Endodermal cell (in vitro differentiated cells): ENCODE measurements around the gene CDC25B. TPM values are rescaled to one million over a fixed set of nuclear protein-coding genes. Genes with fewer than 3 reads are reported as not detected.
A peak's percentile ranks its signal among the peaks of the same experiment; 100 is the strongest.

Experiments
- DNase-seq: peaks from one replicate; pipeline ENCODE4 v3.0.0-alpha.2; 2017
- H3K27ac ChIP-seq: 2 replicates; pipeline ENCODE4 v1.5.1; 2013; ENCODE audit warnings: mild to moderate bottlenecking, low read depth, low read length, moderate library complexity
- H3K27me3 ChIP-seq: 2 replicates; pipeline ENCODE4 v1.6.1; 2013; ENCODE audit warnings: mild to moderate bottlenecking, low read length, moderate library complexity; ENCODE audit not compliant: insufficient read depth, control insufficient read depth, poor library complexity, severe bottlenecking
- H3K36me3 ChIP-seq: 2 replicates; pipeline ENCODE4 v1.7.0; 2013; ENCODE audit warnings: mild to moderate bottlenecking, low read length, moderate library complexity; ENCODE audit not compliant: control insufficient read depth, insufficient read depth
- H3K4me1 ChIP-seq: one replicate; pipeline ENCODE4 v1.7.0; 2013; ENCODE audit warnings: low read length; ENCODE audit not compliant: control insufficient read depth, insufficient read depth
- H3K4me3 ChIP-seq: 2 replicates; pipeline ENCODE4 v1.5.1; 2013; ENCODE audit warnings: mild to moderate bottlenecking, low read length, moderate library complexity
- H3K9ac ChIP-seq: 2 replicates; pipeline ENCODE4 v1.6.1; 2013; ENCODE audit warnings: mild to moderate bottlenecking, low read length, moderate library complexity; ENCODE audit not compliant: poor library complexity, severe bottlenecking; ENCODE audit errors: extremely low read depth
- H3K9me3 ChIP-seq: 2 replicates; pipeline ENCODE4 v1.6.1; 2013; ENCODE audit warnings: mild to moderate bottlenecking, low read length, moderate library complexity; ENCODE audit not compliant: control insufficient read depth
- H3K27ac Mint-ChIP-seq: 2 replicates; pipeline ENCODE4 v1.8.0; 2020; ENCODE audit warnings: mixed read lengths
- H3K27me3 Mint-ChIP-seq: 2 replicates; pipeline ENCODE4 v1.8.0; 2021; ENCODE audit warnings: mild to moderate bottlenecking, mixed read lengths; ENCODE audit not compliant: insufficient read depth
- H3K36me3 Mint-ChIP-seq: 2 replicates; pipeline ENCODE4 v1.8.0; 2020; ENCODE audit warnings: low read depth, mixed read lengths
- H3K4me1 Mint-ChIP-seq: 2 replicates; pipeline ENCODE4 v1.8.0; 2020; ENCODE audit warnings: mixed read lengths
- H3K4me3 Mint-ChIP-seq: 2 replicates; pipeline ENCODE4 v1.8.0; 2020; ENCODE audit warnings: mild to moderate bottlenecking, moderate library complexity, mixed read lengths
- H3K9me3 Mint-ChIP-seq: 2 replicates; pipeline ENCODE4 v1.8.0; 2020; ENCODE audit warnings: mild to moderate bottlenecking, mixed read lengths
- CTCF ChIP-seq: fragments of 200-600 bp; sonication (generic); conservative IDR thresholded peaks from 2 replicates; pipeline ENCODE4 v1.5.0; 2021; ENCODE audit warnings: antibody characterized with exemption, mild to moderate bottlenecking
- WGBS, 2 experiments: methylation state at CpG; one replicate each; pipeline versions ENCODE4 v1.1.5 to v1.1.7; 2013; ENCODE audit warnings: missing lambda C conversion rate in 2 of 2, mixed read lengths in 1 of 2; ENCODE audit not compliant: insufficient coverage in 1 of 2, insufficient read length in 1 of 2; 5-methylcytosine and 5-hydroxymethylcytosine counted together
- total RNA-seq, 2 donors: library from RNA; stranded (reverse); fragmentation: NEBNext Ultra II Directional in 1 of 2; extraction: Animal tissue kit (Norgen Biotek cat#: 25700) in 1 of 2; gene quantifications; 2 replicates in 1 of 2; 3 replicates in 1 of 2; pipeline ENCODE4 v1.2.1, GENCODE V29; 2021

Gene CDC25B
- total RNA-seq, 2 donors from 2014 or later = 25.7 to 33.6 TPM

- no peak overlapping the region for H3K4me3 ChIP-seq
- H3K9ac ChIP-seq = no peak overlapping the region
- peaks cover 12% of the 10 kb centered on the region for H3K4me1 ChIP-seq
- no peak overlapping the region for H3K4me3 Mint-ChIP-seq
- 89 to 91% methylated on average over 7 to 18 of the region's 18 CpGs for WGBS, 2 experiments
- peak overlapping the region; percentile 94 for H3K27ac ChIP-seq
- H3K4me1 Mint-ChIP-seq = peaks cover 20% of the 10 kb centered on the region
- peaks cover 27% of the 10 kb centered on the region for H3K36me3 ChIP-seq
- no peaks in the 10 kb centered on the region for H3K27me3 Mint-ChIP-seq
- peak; percentile 91 for DNase-seq
- H3K9me3 Mint-ChIP-seq = no peaks in the 10 kb centered on the region
- no peaks in the 10 kb centered on the region for H3K27me3 ChIP-seq
- peaks cover 36% of the 10 kb centered on the region for H3K36me3 Mint-ChIP-seq
- TF ChIP-seq CTCF = no peak
- peak overlapping the region; percentile 70 for H3K27ac Mint-ChIP-seq
- no peaks in the 10 kb centered on the region for H3K9me3 ChIP-seq
Observed at GRCh38 chr20:3800256-3800877, 4.3 kb downstream of the CDC25B start.

- H3K36me3 ChIP-seq = peaks cover 31% of the 10 kb centered on the region
- H3K4me3 ChIP-seq = no peak overlapping the region
- H3K9me3 ChIP-seq = no peaks in the 10 kb centered on the region
- H3K27me3 ChIP-seq = no peaks in the 10 kb centered on the region
- no peak for DNase-seq
- Mint-ChIP-seq H3K4me3 (no peak overlapping the region), H3K36me3 (peaks cover 40% of the 10 kb centered on the region), H3K9me3 (no peaks in the 10 kb centered on the region), H3K27me3 (no peaks in the 10 kb centered on the region), H3K4me1 (peaks cover 20% of the 10 kb centered on the region), H3K27ac (no peak overlapping the region)
- no peak overlapping the region for H3K27ac ChIP-seq
- no peak overlapping the region for H3K9ac ChIP-seq
- 86 to 94% methylated on average over 6 to 8 of the region's 8 CpGs for WGBS, 2 experiments
- H3K4me1 ChIP-seq = peaks cover 12% of the 10 kb centered on the region
- no peak for TF ChIP-seq CTCF
Observed at GRCh38 chr20:3800878-3801260, 4.8 kb downstream of the CDC25B start.

- peaks cover 20% of the 10 kb centered on the region for H3K4me1 Mint-ChIP-seq
- H3K9me3 Mint-ChIP-seq = no peaks in the 10 kb centered on the region
- Histone ChIP-seq H3K9me3 (no peaks in the 10 kb centered on the region), H3K9ac (no peak overlapping the region), H3K27ac (no peak overlapping the region), H3K27me3 (no peaks in the 10 kb centered on the region), H3K36me3 (peaks cover 35% of the 10 kb centered on the region), H3K4me3 (no peak overlapping the region), H3K4me1 (peaks cover 12% of the 10 kb centered on the region)
- no peak for TF ChIP-seq CTCF
- peaks cover 43% of the 10 kb centered on the region for H3K36me3 Mint-ChIP-seq
- WGBS, 2 experiments = 88 to 93% methylated on average over 3 to 4 of the region's 4 CpGs
- H3K4me3 Mint-ChIP-seq = no peak overlapping the region
- no peak overlapping the region for H3K27ac Mint-ChIP-seq
- no peak for DNase-seq
- H3K27me3 Mint-ChIP-seq = no peaks in the 10 kb centered on the region
Observed at GRCh38 chr20:3801299-3801698, 5.2 kb downstream of the CDC25B start.
